Cerebellar cortex (tissue), 1 donor: ENCODE data around the gene PDE8A.

Source experiments
- DNase-seq: peaks from one replicate; pipeline ENCODE4 v3.0.0-alpha.2; 2015; ENCODE audit warnings: low spot score

Gene PDE8A

GRCh38 chr15:84981711-84982300 is at the start of gene PDE8A:
TSS of gene PDE8A (plus strand) at chr15:84981856. CDS start at chr15:84982163, 307 bp downstream.
- DNase-seq, result no peak

GRCh38 chr15:84934942-84935729 is 46.5 kb upstream of the PDE8A start:
- no peak for DNase-seq

GRCh38 chr15:84937144-84937543 is 44.5 kb upstream of the PDE8A start:
- no peak for DNase-seq

- DNase-seq, result no peak
Measured at GRCh38 chr15:84938726-84939125, 42.9 kb upstream of the PDE8A start.

GRCh38 chr15:84940399-84940798 is 41.3 kb upstream of the PDE8A start:
- DNase-seq, result no peak

- no peak for DNase-seq
Measured at GRCh38 chr15:84942456-84942855, 39.2 kb upstream of the PDE8A start.

GRCh38 chr15:84944311-84944710 is 37.3 kb upstream of the PDE8A start:
- no peak for DNase-seq

- no peak for DNase-seq
Measured at GRCh38 chr15:84944861-84945260, 36.8 kb upstream of the PDE8A start.

GRCh38 chr15:84946772-84947489 is 34.7 kb upstream of the PDE8A start:
- DNase-seq, result no peak

GRCh38 chr15:84947947-84948830 is 33.5 kb upstream of the PDE8A start:
- DNase-seq, result no peak

- no peak for DNase-seq
Measured at GRCh38 chr15:84949043-84949442, 32.6 kb upstream of the PDE8A start.

- no peak for DNase-seq
Measured at GRCh38 chr15:84949845-84950569, 31.6 kb upstream of the PDE8A start.

- no peak for DNase-seq
Measured at GRCh38 chr15:84950570-84951111, 31.0 kb upstream of the PDE8A start.

- no peak for DNase-seq
Measured at GRCh38 chr15:84951736-84952135, 29.9 kb upstream of the PDE8A start.

GRCh38 chr15:84953136-84953535 is 28.5 kb upstream of the PDE8A start:
- no peak for DNase-seq

GRCh38 chr15:84953726-84954125 is 27.9 kb upstream of the PDE8A start:
- no peak for DNase-seq

GRCh38 chr15:84955089-84955848 is 26.4 kb upstream of the PDE8A start:
- DNase-seq, result peak; percentile 65

- DNase-seq, result no peak
Measured at GRCh38 chr15:84956199-84956598, 25.5 kb upstream of the PDE8A start.

- DNase-seq, result no peak
Measured at GRCh38 chr15:84960391-84961113, 21.1 kb upstream of the PDE8A start.

- DNase-seq, result no peak
Measured at GRCh38 chr15:84961114-84961452, 20.6 kb upstream of the PDE8A start.
